Activated effector memory CD4-positive, alpha-beta T cell treated with Interleukin-2 at 50 U/mL for 16 hours (primary cell): ENCODE data around the gene TMEM107.

ENCODE experiments used
- DNase-seq: peaks from one replicate; pipeline ENCODE4 v3.0.0-alpha.2; 2020

TMEM107 gene

GRCh38 chr17:8161289-8162232, 14.6 kb downstream of the TMEM107 start:
- no peak for DNase-seq

- no peak for DNase-seq
Observed at GRCh38 chr17:8160741-8161221, 15.4 kb downstream of the TMEM107 start.

GRCh38 chr17:8160224-8160577, 16.0 kb downstream of the TMEM107 start:
- no peak for DNase-seq

DNA sequence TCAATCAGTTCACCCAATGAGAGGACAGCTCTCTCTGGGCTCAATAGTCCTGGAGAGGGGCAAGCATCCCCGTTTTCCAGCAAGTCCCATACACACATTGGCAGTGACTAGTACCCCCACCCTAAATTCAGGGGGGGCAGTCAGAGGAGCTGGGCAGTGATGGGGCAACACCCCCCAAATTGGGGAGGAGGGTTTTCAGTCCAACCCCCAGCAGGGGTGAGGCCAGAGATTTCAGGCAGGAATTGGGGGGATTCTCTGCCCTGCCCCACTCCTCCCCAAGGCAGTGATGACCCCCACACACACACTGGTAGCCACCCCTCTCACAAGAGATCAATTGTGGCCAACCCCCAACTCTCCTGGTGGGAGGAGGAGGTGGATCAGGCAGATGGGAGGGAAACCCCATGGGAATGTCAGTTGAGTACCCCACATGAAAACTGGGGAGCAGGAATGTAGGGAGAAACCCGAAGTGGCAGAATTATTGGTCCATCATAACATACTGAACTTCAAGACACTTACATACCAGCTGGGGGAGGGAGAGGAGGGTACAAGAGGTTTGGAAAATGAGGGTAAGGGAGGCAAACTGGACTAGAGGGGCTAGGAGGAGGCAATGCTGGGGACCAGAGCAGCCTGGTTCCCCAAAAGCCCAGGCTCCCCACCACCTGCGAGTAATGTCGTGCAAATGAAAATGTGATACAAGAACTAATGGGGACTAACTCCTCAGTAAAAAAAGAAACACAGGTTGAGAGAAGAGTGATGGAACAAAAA, 16.5 kb downstream of the TMEM107 start:
- no peak for DNase-seq

DNA sequence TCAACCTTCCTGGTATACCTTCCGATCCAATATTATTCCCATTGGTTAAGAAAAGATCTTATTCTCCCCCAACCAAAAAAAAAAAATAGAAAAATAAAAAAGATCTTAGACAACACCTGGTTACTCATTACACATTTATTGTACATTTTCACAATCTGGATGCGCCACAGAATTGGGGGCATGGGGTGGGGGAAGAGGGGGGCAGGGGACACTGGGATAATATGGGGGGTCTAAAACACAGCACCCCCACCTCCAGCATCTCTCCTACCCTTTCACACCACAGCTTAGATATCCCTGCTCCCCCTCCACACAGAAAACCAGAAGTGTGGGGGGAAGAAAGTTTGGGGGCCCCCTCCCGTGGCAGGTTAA, 17.2 kb downstream of the TMEM107 start:
- no peak for DNase-seq

GRCh38 chr17:8158267-8159031, 17.7 kb downstream of the TMEM107 start:
- DNase-seq = peak; percentile 75

DNA sequence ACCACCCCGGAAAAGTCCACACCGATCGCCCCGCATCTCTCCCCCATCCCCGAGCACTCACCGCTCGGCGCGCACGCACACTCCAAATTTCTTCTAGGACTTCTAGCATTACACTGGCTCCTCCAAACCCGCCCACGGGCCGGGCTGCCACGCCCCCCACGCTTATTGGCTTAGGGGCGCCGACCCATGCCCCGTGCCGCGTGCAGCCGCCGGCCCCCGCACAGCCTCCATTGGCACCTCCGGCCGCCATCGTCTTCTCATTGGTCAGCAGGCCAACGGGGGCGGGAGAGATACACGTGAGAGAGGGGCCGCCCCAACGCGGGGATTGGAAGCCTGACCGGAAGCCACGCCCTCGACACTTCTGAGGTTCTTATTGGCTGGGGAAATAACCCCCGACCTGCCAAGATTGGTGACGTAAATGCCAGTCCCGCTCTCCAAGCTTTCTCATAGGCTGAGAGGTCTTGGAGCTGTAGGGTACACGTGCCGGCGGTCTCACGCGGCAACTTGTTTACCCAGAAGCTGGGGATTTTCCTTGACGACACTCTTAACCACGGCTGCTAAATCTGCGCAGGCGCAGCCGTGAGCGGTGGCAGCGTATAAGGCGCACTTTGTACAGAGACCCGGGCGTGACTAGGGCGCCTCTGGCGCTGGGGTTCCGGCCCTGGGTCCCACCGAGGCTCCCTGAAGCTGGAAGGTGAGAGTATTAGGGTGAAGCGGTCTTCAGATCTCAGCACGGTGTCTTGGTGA, 19.8 kb downstream of the TMEM107 start:
- DNase-seq = peak; percentile 100

GRCh38 chr17:8155996-8156245, 20.3 kb downstream of the TMEM107 start:
- DNase-seq = no peak

DNA sequence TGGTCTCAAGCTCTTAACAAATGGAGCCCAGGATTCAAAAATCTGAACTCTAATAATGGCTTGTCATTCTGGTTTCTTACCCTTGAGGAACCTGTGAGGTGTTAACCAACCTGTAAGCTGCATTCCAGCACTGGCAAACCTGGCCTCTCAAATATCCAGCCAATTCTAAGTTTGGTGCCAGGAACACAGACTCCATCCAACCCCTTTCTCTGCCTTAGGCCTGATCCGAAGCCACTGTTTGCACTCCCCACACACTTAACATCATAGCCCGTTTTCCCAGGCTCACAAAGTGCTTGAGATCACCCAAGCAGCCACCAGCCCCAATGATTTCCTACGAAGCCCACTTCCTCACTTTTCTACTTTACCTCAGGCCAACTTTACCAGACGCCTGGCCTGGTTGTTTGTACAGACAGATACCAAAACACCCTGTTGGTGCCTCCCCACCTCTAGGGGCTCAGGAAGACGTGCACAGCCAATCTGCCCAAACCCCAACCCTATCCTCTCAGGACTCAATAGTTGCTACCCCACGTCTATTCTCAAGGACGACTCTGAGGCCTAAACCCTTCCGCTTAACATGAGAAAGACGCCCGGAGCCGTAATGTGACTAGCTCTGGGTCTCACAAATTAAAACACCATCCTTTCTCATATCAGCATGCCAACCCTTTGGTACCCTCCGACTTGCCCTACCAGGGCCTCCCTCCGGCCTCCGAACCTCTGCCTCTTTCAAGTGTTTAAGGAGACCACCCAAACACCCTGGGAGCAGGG, 20.8 kb downstream of the TMEM107 start:
- DNase-seq = no peak

- DNase-seq = no peak
Observed at GRCh38 chr17:8154608-8155155, 21.5 kb downstream of the TMEM107 start.

DNA sequence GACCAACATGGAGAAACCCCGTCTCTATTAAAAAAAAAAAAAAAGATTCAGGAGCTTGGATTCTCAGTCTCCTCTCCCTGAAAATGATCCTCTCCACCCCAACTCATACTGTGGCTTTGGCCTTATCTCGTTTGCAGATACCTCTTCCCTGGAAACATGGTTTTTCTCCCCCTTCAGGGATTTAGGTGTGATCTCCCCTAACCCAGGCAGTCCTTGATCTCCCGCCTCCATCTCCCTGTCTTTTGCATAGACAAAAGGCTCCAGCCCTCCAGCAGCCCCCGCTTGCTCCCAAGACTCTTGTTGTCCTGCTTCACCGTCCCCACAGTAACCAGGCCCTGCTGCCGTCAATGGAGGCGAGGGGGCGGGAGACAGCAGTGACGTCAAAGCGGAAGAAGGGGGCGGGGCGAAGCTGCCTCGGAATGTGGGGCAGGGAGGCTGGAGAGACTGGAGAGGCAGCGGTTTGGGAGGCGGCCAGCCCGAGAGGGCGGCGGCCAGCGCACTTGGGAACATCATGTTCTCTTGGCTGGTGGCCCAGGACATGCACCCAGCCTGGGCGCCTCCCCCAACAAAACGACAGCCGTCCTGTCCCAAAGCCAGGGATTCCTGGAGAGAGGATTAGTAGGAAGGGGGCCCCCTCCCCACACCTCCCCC, 22.1 kb downstream of the TMEM107 start:
- DNase-seq = peak; percentile 80

DNA sequence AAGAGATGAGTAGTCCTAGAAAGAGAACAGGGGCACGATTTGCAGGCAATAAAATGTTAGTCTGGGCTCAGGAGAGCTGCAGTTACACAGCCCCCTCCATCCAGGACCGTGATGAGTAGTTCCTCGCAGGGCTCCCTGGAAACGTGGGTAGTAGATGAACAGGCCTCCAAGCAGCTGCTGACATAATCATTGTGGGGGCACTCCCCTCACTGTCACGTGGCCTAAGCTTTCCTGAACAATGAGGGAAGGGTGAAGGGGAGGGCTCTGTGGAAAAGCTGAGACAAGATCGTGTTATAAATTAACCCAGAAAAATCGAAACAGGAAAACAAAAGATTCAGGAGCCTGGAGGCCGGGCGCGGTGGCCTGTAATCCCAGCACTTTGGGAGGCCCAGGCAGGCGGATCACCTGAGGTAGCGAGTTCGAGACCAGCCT, 22.6 kb downstream of the TMEM107 start:
- no peak for DNase-seq

DNA sequence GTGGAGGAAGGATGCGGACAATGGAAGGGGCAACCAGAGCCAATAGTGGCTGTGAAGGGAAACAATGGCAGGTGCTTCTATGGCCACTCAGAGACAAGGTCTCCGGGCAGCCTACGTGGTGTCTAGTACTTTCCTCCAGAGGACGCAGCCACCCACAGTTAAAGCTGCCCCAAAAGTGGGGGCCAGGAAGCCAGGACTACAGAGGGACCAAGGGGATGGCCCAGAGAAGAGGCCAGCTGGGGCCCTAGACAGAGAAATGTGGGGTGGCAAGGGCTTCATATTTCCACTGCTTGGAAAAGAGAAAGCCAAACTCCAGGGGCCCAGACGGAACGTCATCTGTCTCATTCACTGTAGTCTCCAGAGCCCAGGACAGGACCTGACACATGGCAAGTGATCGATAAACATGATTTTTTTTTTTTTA, 23.1 kb downstream of the TMEM107 start:
- no peak for DNase-seq

DNA sequence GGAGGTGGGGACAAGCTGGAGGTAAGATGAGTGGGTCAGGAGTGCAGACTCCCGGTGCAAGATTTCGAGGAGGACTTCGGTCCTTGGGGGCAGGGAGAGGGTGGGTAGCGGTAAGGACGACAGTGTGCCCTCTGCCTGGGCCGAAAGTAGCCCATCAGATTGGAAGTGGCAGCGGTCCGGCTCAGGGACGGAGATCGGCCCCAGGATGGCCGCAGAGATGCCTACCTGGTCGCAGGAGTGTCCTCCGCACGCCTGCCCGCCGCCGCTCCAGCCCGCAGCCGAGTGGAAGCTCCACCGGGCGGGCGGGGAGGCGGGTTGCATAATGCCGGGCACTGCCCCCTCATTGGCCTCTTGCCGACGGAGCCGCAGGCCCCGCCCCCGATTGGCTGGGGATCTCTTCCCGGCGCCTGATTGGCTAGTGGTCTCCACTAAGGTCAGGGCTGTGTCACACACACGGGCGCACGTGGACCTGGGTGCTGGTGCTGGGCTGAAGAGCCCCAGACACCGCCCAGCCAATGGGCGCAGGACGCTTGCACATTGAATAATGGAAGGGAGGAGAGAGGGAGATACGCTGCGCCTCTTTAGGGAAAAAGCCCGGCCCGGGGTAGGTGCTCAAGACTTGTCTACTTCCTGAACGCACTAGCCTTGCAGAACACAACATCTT, 23.9 kb downstream of the TMEM107 start, which contains the start of gene PER1:
Gene PER1, minus strand, starts transcription at position 293 of the 664 bp plus-strand sequence. CDS start 1,698 bp downstream, outside the sequence.
- peak; percentile 78 for DNase-seq

- no peak for DNase-seq
Observed at GRCh38 chr17:8151641-8152111, 24.5 kb downstream of the TMEM107 start.

GRCh38 chr17:8151120-8151640, 25.0 kb downstream of the TMEM107 start:
- peak; percentile 85 for DNase-seq

DNA sequence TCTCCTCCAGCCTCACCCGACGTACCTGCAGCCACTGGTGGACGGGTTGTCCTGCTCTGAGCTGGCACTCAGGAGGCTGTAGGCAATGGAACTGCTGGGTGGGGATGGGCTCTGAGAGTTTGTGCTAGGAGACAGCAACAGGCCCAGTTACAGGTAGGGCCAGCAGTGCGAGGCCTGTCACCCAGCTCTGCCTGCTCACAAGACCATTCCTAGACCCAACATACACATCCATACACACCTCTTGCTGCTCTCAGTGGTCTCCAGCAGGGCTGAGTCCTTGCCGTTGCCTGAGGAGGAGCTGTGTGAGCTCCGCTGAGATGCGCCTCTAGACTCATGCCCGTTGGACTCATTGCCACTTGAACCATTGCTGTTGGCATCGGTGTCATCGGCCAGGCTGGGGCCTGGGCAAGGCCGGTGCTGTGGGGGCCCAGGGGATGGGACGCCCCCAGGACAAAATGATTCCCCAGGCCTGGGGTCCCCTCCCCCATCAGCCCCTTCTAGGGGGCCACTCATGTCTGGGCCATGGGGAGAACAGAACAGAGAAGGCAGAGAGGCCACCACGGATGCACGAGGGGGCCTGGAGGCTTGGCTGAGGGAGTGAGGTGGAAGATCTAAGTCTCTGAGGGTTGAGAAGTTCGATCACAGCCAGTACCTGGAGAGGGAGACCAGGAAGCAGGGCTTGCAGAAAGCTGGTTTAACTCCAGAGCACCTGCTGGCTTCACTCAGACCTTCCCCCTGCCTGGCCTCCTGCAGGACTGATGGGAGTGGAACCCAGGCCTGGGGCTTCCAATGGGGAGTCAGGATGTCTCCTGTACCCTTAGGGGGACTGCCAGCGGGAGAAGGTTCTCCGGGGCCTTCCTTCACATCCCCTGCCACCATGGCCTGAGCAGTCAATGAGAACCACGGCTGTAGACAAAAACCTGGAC, 25.7 kb downstream of the TMEM107 start:
- DNase-seq = no peak

DNA sequence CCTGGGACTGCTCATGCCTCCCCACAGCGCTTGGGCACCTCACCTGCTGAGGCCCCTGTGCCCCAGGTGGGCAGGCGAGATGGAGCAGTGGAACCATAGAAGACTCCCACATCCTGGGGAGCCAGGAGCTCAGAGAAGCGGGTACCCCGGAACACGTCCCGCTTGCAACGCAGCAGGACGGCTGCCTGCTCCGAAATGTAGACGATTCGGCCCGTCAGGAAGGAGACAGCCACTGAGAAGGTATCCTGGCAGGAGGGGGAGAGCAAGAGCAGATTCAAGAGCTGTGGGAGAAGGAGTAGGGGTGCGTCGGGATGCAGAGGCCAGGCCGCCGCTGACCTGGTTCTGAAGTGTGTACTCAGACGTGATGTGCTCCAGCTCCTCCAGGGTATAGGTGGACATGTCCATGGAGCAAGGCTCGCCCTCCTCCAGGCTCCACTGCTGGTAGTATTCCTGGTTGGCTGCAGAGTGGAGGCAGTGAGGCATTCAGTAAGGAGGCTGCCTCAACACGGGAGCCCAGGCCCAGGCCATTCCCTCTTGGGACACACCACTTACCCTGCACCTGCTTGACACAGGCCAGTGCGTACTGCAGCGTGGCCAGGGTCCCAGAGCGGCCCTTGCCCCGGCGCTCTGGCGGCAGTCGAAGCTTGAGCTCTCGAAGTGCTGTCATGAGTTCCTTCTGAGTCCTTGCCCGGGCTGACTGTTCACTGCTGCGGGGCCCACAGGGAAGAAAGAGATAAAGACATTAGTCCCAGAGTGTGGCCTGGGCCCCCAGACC, 26.6 kb downstream of the TMEM107 start:
- DNase-seq = no peak
